Natural killer cell (primary cell): ENCODE results near the gene DEGS2. TPM values are rescaled to one million over a fixed set of nuclear protein-coding genes. Genes with fewer than 3 reads are reported as not detected.

Experiments used
- ATAC-seq, 3 donors: fragments of 150-1000 bp in 2 of 3; fragments of 200-7000 bp in 1 of 3; cut with Tn5 transposase; 1 replicate in 1 of 3; 2 replicates in 2 of 3; pipeline ENCODE4 v1.10.0; 2021; ENCODE audit warnings: mild to moderate bottlenecking in 2 of 3, moderate library complexity in 2 of 3
- DNase-seq, 2 donors: peaks; one replicate each; pipeline versions ENCODE4 v3.0.0 to v3.0.0-alpha.2; 2013 to 2021; ENCODE audit warnings: mixed read lengths in 1 of 2
- H3K27ac ChIP-seq: one replicate; pipeline ENCODE4 v1.5.1; 2013; ENCODE audit warnings: mild to moderate bottlenecking, low read length
- H3K27me3 ChIP-seq: one replicate; pipeline ENCODE4 v1.6.1; 2013; ENCODE audit warnings: low read length; ENCODE audit not compliant: control insufficient read depth, insufficient read depth
- H3K36me3 ChIP-seq: one replicate; pipeline ENCODE4 v1.6.1; 2013; ENCODE audit warnings: low read length; ENCODE audit not compliant: control insufficient read depth, insufficient read depth
- H3K4me1 ChIP-seq: one replicate; pipeline ENCODE4 v1.6.1; 2013; ENCODE audit warnings: low read length; ENCODE audit not compliant: control insufficient read depth, insufficient read depth
- H3K4me3 ChIP-seq: one replicate; pipeline ENCODE4 v1.5.1; 2013; ENCODE audit warnings: low read length
- H3K9me3 ChIP-seq: one replicate; pipeline ENCODE4 v1.6.1; 2013; ENCODE audit warnings: low read length; ENCODE audit not compliant: control insufficient read depth, insufficient read depth
- H3K27ac Mint-ChIP-seq, 2 donors: one replicate each; pipeline ENCODE4 v1.8.0; 2022; ENCODE audit warnings: mild to moderate bottlenecking in 2 of 2, mixed read lengths in 2 of 2, moderate library complexity in 1 of 2
- H3K27me3 Mint-ChIP-seq, 2 donors: one replicate each; pipeline ENCODE4 v1.8.0; 2022; ENCODE audit warnings: low read depth in 2 of 2, mixed read lengths in 2 of 2
- H3K36me3 Mint-ChIP-seq: one replicate; pipeline ENCODE4 v1.8.0; 2022; ENCODE audit warnings: mixed read lengths
- H3K4me1 Mint-ChIP-seq, 2 donors: one replicate each; pipeline ENCODE4 v1.8.0; 2022; ENCODE audit warnings: mixed read lengths in 2 of 2
- H3K4me3 Mint-ChIP-seq: one replicate; pipeline ENCODE4 v1.8.0; 2022; ENCODE audit warnings: mild to moderate bottlenecking, moderate library complexity, mixed read lengths
- H3K9me3 Mint-ChIP-seq, 2 donors: one replicate each; pipeline ENCODE4 v1.8.0; 2022; ENCODE audit warnings: mixed read lengths in 2 of 2
- WGBS: methylation state at CpG from one replicate; pipeline ENCODE4 v1.1.7; 2013; ENCODE audit warnings: missing lambda C conversion rate; ENCODE audit not compliant: insufficient coverage; 5-methylcytosine and 5-hydroxymethylcytosine counted together
- intact Hi-C: fragments of 100-400 bp; cut with micrococcal nuclease; formaldehyde crosslinking; loops from one replicate; pipeline ENCODE4 v1.14.2; 2022
- total RNA-seq, 4 donors: library from RNA; stranded (reverse); fragments of 120-200 nt in 1 of 4; gene quantifications; one replicate each; pipeline versions ENCODE4 v1.2.3 to v1.2.4, GENCODE V29; 2013 to 2022
- TF ChIP-seq, protein P1 (sequence below): fragments of 200-600 bp; IDR thresholded peaks from one replicate; pipeline ENCODE4 v1.8.0; 2022; ENCODE audit warnings: antibody characterized with exemption

The DEGS2 gene
- total RNA-seq, 3 donors from 2014 or later (not counting 1 experiment from before 2014, with no cell fraction given): 0.60 to 7.1 (median 4.4) TPM

DNA sequence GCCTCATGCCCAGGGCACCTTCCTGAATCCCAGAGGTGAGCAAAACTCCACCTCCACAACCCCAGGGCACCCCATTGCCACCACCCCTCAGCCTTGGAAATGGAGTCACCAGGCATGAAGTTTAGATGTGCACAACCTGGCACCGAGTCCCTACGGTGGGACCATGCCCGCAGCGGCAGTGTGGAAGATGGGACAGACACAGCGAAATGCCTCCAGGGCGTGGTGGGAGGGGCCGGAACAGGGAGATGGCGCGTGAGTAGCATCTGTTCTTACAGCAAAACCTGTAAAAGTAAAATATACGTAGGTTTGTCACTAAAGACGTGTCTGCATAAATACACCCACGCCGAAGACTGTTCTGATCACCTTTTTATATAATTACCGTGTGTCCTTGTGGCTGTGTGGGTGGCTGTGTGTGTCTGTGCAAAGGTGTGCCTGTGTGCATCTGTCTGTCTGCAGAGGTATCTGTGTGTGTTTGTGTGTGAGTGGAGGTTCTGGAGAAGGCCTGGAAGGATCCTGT, 17.4 kb upstream of the DEGS2 start:
- Histone ChIP-seq H3K4me3 (no peak overlapping the region), H3K36me3 (no peaks in the 10 kb centered on the region), H3K9me3 (no peaks in the 10 kb centered on the region), H3K4me1 (no peaks in the 10 kb centered on the region), H3K27ac (no peak overlapping the region), H3K27me3 (no peaks in the 10 kb centered on the region)
- no peaks in the 10 kb centered on the region for H3K9me3 Mint-ChIP-seq
- intact Hi-C loops: no loop called here
- 92% methylated on average over 14 of the region's 14 CpGs for WGBS
- H3K27ac Mint-ChIP-seq: no peak overlapping the region
- H3K27me3 Mint-ChIP-seq: peaks cover 0 to 3% of the 10 kb centered on the region in 2 donors
- TF ChIP-seq, protein P1, sequence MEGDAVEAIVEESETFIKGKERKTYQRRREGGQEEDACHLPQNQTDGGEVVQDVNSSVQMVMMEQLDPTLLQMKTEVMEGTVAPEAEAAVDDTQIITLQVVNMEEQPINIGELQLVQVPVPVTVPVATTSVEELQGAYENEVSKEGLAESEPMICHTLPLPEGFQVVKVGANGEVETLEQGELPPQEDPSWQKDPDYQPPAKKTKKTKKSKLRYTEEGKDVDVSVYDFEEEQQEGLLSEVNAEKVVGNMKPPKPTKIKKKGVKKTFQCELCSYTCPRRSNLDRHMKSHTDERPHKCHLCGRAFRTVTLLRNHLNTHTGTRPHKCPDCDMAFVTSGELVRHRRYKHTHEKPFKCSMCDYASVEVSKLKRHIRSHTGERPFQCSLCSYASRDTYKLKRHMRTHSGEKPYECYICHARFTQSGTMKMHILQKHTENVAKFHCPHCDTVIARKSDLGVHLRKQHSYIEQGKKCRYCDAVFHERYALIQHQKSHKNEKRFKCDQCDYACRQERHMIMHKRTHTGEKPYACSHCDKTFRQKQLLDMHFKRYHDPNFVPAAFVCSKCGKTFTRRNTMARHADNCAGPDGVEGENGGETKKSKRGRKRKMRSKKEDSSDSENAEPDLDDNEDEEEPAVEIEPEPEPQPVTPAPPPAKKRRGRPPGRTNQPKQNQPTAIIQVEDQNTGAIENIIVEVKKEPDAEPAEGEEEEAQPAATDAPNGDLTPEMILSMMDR: no peak
- H3K36me3 Mint-ChIP-seq: no peaks in the 10 kb centered on the region
- peaks cover 0 to 12% of the 10 kb centered on the region in 2 donors for H3K4me1 Mint-ChIP-seq
- DNase-seq (no peak), ATAC-seq (no peak)
- H3K4me3 Mint-ChIP-seq: no peak overlapping the region

DNA sequence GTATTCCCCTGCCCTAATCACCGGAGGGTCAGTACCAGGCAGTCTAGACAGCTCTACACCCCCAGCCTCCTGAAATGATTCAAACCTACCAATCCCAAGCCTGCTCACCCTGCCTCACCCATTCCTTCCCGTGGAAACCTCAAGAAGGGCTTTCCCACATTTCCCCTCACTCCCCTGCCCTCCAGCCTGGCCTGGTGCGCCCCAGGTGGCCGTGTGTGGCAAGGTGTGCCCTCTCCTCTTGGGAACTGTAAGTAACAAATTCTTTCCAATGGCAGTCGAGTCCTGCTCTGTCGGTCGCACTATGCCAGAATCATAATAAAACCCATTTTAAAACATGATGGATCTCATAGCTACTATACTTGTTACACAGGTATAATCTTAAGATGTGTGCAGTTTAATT, 13.9 kb upstream of the DEGS2 start:
- TF ChIP-seq, protein P1: no peak
- no peak overlapping the region for H3K27ac Mint-ChIP-seq

DNA sequence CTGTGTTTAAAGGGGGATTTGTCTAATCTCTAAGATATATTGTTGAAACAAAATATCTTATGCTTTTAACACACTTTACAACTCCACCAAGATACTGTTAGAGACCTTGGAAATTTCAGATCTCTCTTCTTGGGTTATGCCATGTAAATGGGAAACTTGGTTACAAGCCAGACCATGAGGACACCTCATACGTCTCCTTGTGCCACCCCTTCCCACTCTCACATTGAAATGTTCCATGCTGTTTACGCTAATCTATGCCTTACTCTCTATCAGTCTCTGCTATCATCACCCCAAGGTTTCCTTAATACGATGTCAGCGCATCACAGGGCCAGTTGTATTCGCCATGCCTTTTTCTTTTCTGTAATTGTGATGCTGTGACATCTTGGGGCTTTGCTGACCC, 13.4 kb upstream of the DEGS2 start:
- H3K4me1 Mint-ChIP-seq: peaks cover 6 to 25% of the 10 kb centered on the region in 2 donors
- 96% methylated on average over 5 of the region's 5 CpGs for WGBS
- Histone ChIP-seq H3K36me3 (no peaks in the 10 kb centered on the region), H3K27me3 (no peaks in the 10 kb centered on the region), H3K4me1 (peaks cover 13% of the 10 kb centered on the region), H3K9me3 (no peaks in the 10 kb centered on the region), H3K4me3 (no peak overlapping the region), H3K27ac (no peak overlapping the region)
- intact Hi-C loops: no loop called here
- no peaks in the 10 kb centered on the region for H3K9me3 Mint-ChIP-seq
- peaks cover 0 to 3% of the 10 kb centered on the region in 2 donors for H3K27me3 Mint-ChIP-seq
- DNase-seq (no peak), ATAC-seq (no peak)
- H3K36me3 Mint-ChIP-seq: no peaks in the 10 kb centered on the region
- H3K4me3 Mint-ChIP-seq: no peak overlapping the region
- TF ChIP-seq, protein P1: no peak
- no peak overlapping the region for H3K27ac Mint-ChIP-seq

More for the DNA sequence above, 13.9 kb upstream of the DEGS2 start:
- DNase-seq: no peak
- Histone ChIP-seq H3K9me3 (no peaks in the 10 kb centered on the region), H3K27ac (no peak overlapping the region), H3K36me3 (no peaks in the 10 kb centered on the region), H3K4me1 (peaks cover 9% of the 10 kb centered on the region), H3K4me3 (no peak overlapping the region), H3K27me3 (no peaks in the 10 kb centered on the region)
- no peak for ATAC-seq
- WGBS: 85% methylated on average over 5 of the region's 7 CpGs
- Mint-ChIP-seq H3K4me3 (no peak overlapping the region), H3K36me3 (no peaks in the 10 kb centered on the region), H3K27me3 (peaks cover 0 to 3% of the 10 kb centered on the region in 2 donors), H3K4me1 (peaks cover 5 to 24% of the 10 kb centered on the region in 2 donors), H3K9me3 (no peaks in the 10 kb centered on the region)
- intact Hi-C loops: no loop called here

DNA sequence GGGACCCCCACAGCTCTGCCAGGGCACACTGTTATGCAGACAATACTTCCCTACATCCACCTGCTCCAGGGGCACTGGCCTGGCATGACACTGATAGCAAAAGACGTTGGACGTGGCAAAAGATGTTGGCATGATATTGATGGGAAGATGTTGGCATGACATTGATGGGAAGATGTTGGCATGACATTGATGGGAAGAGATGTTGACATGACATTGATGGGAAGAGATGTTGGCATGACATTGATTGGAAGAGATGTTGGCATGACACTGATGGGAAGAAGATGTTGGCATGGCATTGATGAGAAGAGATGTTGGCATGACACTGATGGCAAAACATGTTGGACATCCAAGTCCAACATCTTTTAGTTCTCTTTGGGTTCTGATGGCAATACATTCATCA, 11.4 kb upstream of the DEGS2 start:
- ATAC-seq: no peak
- Mint-ChIP-seq H3K9me3 (no peaks in the 10 kb centered on the region), H3K27me3 (peaks cover 0 to 3% of the 10 kb centered on the region in 2 donors), H3K27ac (no peak overlapping the region), H3K36me3 (no peaks in the 10 kb centered on the region), H3K4me1 (peaks cover 13 to 35% of the 10 kb centered on the region in 2 donors), H3K4me3 (no peak overlapping the region)
- DNase-seq: no peak
- peaks cover 29% of the 10 kb centered on the region for H3K4me1 ChIP-seq
- WGBS: 95% methylated on average over 2 of the region's 2 CpGs
- no peak overlapping the region for H3K27ac ChIP-seq
- H3K9me3 ChIP-seq: no peaks in the 10 kb centered on the region
- TF ChIP-seq, protein P1: no peak
- no peaks in the 10 kb centered on the region for H3K27me3 ChIP-seq
- no peak overlapping the region for H3K4me3 ChIP-seq
- intact Hi-C loops: no loop called here
- H3K36me3 ChIP-seq: no peaks in the 10 kb centered on the region
